ENCODE measurements around the gene NFIL3. TPM values are rescaled to one million over a fixed set of nuclear protein-coding genes. Genes with fewer than 3 reads are reported as not detected.
A peak's percentile ranks its signal among the peaks of the same experiment; 100 is the strongest.
"Not testable (repeated sequence)": the region's sequence is repeated elsewhere in the genome, so short reads cannot be mapped to it uniquely, and the experiment has no call there.

NFIL3 gene
- total and polyA plus RNA-seq, 2 of the 4 experiments (the other 2 are of a cell fraction) = 27.6 to 27.7 TPM

GRCh38 chr9:91370006-91370405, 53.6 kb downstream of the NFIL3 start:
- DNase-seq; H3K9ac ChIP-seq (ENCODE audit: low read depth, low read length); H3K56ac ChIP-seq (ENCODE audit: extremely low read depth, insufficient read depth, low read length); H3K79me1 ChIP-seq (ENCODE audit: low read depth in 1 of 2, low read length in 2 of 2); in situ Hi-C loops (cut with MboI; ENCODE audit: low sequenced_read_pairs); H3K36me3 ChIP-seq (ENCODE audit: control insufficient read depth, insufficient read depth, low read length); H3K27me3 ChIP-seq (ENCODE audit: control insufficient read depth, insufficient read depth, low read length); H3K4ac ChIP-seq (ENCODE audit: low read depth, low read length); H3K23ac ChIP-seq (ENCODE audit: low read depth, low read length); POLR2A ChIA-PET (ENCODE audit: unreplicated experiment); CTCF ChIA-PET; H2BK120ac ChIP-seq (ENCODE audit: low read depth, low read length); H3K4me3 ChIP-seq (ENCODE audit: insufficient read depth, low read depth, low read length); H3K9me3 ChIP-seq (ENCODE audit: control insufficient read depth, insufficient read depth, low read length); H2AFZ ChIP-seq (replicated peaks; ENCODE audit: low read length, poor library complexity); H3K18ac ChIP-seq (ENCODE audit: low read depth, low read length); H4K8ac ChIP-seq (ENCODE audit: low read depth in 2 of 2, low read length in 2 of 2); BruUV-seq (replicated peaks); H2AK9ac ChIP-seq (replicated peaks; ENCODE audit: low read depth, low read length, poor library complexity); H2BK15ac ChIP-seq (ENCODE audit: low read depth, low read length); H3K14ac ChIP-seq (replicated peaks; ENCODE audit: low read depth, low read length); H3K9me1 ChIP-seq (ENCODE audit: insufficient read depth, low read length); H3K4me2 ChIP-seq (ENCODE audit: low read depth, low read length); H4K91ac ChIP-seq (ENCODE audit: insufficient read depth, low read depth, low read length); H4K5ac ChIP-seq (ENCODE audit: low read depth, low read length); H2AK5ac ChIP-seq (ENCODE audit: low read depth, low read length); H3K4me1 ChIP-seq (ENCODE audit: control insufficient read depth, insufficient read depth, low read length); H3K27ac ChIP-seq (ENCODE audit: insufficient read depth, low read length); H2BK20ac ChIP-seq (ENCODE audit: low read depth, low read length); H4K20me1 ChIP-seq (ENCODE audit: insufficient read depth, low read length); dilution Hi-C loops (cut with HindIII; ENCODE audit: low sequenced_read_pairs, unreplicated experiment); intact Hi-C loops (cut with micrococcal nuclease); H2BK5ac ChIP-seq (ENCODE audit: low read depth, low read length, poor library complexity, severe bottlenecking): not testable (repeated sequence)
- peak; percentile 32; the same call in 1 of the 2 replicates for ATAC-seq (ENCODE audit: low read depth)
- WGBS, 2 experiments (ENCODE audit: extremely low coverage in 2 of 2, insufficient read length in 1 of 2) = no CpG with 5 or more reads among the region's 3 CpGs
